Raji (cell line): ENCODE results near the gene NADSYN1.

ENCODE experiments used
- POLR2A ChIP-seq: IDR thresholded peaks from 2 replicates; pipeline ENCODE4 v1.6.1; 2011; ENCODE audit warnings: low read depth, low read length, control low read depth; ENCODE audit not compliant: insufficient read depth

Gene NADSYN1

GRCh38 chr11:71453037-71453917 is at the start of gene NADSYN1:
TSS of gene NADSYN1 (plus strand) at chr11:71453203. CDS start at chr11:71453297, 94 bp downstream.
- TF ChIP-seq POLR2A = peak; percentile 78

GRCh38 chr11:71404209-71404608 is 48.8 kb upstream of the NADSYN1 start:
- TF ChIP-seq POLR2A = no peak

DNA sequence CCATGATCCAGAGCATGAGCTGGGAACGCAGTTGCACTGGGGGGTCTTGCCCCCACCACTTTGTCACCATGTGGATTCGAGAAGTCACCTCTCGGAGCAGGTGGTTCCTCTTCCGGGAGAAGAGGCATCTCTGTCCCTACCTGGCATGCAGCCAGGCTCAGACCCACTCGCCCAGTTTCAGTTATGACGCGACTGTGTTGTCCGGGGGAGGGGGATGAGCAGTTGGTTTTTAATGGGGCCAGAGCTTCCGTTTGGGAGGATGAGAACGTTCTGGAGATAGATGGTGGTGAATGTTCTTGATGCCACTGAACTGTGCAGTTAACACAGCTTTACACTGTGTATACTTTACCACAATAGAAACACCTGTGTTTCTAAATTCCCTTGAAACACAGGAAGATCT is 46.3 kb upstream of the NADSYN1 start:
- TF ChIP-seq POLR2A = no peak

DNA sequence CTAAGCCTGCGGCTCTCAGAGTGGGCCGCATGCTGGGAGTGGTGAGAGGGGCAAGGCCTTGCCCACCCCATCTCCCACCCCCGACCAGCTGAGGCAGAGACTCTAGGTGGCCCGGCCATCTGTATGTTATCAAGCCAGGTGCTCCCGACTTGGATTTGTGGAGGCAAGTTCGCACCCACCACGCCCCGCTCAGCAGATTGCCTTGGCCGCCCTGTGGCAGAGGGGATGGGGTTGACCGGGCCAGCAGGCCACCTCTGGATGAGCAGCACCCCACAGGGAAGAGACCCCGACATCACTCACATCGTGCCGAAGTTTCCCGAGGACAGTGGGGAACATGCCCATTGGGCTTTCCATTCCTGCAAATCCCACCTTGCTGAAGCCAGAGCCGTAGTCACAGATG is 45.6 kb upstream of the NADSYN1 start:
- TF ChIP-seq POLR2A = no peak

GRCh38 chr11:71408826-71409225 is 44.2 kb upstream of the NADSYN1 start:
- no peak for TF ChIP-seq POLR2A

GRCh38 chr11:71410363-71410966 is 42.5 kb upstream of the NADSYN1 start:
- TF ChIP-seq POLR2A = no peak

DNA sequence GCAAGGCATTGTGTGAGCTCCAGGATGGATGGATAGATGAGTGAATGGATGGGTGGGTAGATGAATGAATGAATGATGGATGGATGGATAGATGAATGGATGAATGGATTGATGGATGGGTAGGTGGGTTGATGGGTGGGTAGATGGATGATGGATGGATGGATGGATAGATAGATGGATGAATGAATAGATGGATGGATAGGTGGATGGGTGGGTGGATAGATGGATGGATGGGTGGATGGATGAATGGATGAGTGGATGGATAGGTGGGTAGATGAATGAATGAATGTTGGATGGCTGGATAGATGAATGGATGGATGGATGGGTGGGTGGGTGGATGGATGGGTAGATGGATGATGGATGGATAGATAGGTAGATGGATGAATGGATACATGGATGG is 38.4 kb upstream of the NADSYN1 start:
- no peak for TF ChIP-seq POLR2A

- no peak for TF ChIP-seq POLR2A
Measured at GRCh38 chr11:71418643-71419042, 34.4 kb upstream of the NADSYN1 start.

DNA sequence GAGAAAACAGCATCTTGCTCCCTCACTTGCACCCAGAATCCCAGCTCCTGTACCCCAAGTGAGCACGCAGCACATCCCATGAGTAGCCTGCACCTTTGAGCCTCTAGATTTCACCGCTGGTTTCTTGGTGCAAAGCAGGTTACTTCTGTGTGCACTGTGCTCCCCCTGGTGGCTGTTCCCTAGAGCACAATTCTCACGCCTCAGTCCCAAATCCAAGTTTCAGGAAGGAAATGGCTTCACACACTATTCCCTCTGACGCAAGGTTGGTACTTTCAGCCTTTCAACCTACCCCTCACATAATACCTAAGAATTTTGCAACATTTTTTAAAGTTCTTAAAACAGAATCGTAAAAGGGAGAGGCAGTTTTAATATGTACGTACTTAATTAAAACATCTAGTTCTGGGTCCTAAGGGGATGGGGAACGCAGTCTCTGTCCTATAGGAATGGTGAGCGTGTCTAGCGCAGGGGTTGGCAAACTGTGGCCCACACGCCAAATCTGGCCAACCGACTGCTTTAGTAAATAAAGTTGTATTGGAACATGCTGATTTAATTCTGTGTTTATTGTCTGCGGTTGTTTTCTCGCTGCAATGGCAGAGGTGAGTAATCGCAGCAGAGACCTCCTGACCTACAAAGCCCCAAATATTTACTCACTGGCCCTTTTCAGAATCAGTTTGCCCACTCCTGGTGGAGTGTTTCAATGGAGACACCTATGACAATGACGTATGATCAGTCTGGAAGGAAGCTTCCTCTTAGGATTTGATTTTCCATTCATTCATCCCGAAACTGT is 32.4 kb upstream of the NADSYN1 start:
- TF ChIP-seq POLR2A = no peak

DNA sequence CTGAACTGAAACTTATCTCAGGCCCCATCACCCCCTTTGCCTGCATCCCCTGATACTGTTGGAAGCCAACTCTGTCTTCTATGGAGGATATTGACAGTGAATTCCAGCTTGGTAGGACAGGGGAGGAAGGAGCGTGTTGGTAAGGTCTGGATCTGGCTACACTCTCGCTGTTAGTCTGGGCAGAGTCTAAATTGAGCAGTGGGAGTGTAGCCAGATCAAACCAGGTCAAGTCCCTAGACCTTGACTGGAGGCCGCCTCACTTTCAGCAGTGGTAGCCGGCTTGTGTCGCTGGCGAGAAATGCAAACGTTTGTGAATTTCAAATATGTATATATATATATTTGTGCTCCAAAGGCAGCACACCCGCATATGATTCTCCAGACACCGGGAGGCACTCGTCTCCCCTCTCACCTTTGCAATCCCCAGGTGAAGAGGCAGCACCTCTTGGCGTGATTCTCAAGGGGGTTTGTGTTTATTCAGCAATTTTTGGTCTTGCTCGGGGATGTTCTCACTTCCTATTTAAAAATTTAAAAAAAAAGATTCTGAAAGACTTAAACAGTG is 31.5 kb upstream of the NADSYN1 start:
- TF ChIP-seq POLR2A = no peak

DNA sequence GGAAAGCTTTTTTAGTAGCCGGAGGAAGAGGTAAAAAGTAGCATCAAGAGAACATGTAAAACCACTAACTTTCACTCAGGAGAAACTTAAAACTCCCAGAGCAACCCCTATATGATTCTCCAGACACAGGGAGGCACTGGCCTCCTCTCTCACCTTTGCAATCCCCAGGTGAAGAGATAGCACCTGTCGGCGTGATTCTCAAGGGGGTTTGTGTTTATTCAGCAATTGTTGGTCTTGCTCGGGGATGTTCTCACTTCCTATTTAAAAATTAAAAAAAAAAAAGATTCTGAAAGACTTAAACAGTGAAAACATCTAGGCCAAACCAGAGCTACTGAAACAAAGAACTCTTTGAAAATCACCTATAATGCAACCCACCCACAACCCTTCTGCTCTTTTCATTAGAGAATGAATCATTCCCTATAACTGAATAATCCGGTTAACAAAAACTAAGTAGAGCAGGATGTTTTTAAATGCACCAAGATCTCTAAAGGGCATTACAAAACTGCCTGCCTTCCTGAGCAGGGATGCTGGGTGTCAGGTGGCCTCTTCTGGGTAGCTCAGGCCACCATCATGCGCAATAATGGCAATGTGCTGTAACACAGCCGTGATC is 29.7 kb upstream of the NADSYN1 start:
- no peak for TF ChIP-seq POLR2A

- TF ChIP-seq POLR2A = no peak
Measured at GRCh38 chr11:71425409-71425808, 27.6 kb upstream of the NADSYN1 start.

- TF ChIP-seq POLR2A = no peak
Measured at GRCh38 chr11:71425860-71426259, 27.1 kb upstream of the NADSYN1 start.

- no peak for TF ChIP-seq POLR2A
Measured at GRCh38 chr11:71426413-71426812, 26.6 kb upstream of the NADSYN1 start.

DNA sequence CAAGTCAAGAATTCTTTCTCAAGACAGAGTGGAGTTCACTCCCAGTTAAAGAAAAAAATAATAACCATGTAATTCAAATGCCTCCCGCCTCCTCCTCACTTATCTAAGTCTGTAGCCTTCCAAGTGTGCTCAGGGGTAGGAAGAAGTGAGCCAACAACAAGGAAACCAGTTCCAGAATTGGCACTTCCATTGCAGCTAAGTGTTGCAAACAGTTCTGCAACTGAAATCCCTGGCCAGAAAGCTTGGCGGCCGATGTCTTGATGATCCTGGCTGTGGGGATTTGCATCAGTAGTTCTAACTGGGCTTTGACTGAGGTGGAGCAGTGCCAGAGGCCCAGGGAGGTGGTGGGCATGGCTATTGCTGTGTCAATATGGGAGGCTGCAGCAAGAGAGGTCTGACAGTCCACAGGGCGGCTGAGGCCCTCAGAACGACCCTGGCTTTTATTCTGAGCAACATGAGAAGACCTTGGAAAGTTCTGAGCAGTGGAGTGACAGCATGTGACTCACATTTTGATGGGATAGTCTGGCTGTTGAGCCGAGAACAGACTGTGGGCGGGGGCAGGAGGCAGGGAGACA is 24.1 kb upstream of the NADSYN1 start:
- TF ChIP-seq POLR2A = no peak

GRCh38 chr11:71429701-71430100 is 23.3 kb upstream of the NADSYN1 start:
- TF ChIP-seq POLR2A = no peak
